ENCODE results near the gene NT5DC3.

NT5DC3 gene

GRCh38 chr12:103830730-103831320, 10.2 kb downstream of the NT5DC3 start:
- Mint-ChIP-seq H3K27ac (no peak overlapping the region), H3K36me3 (ENCODE audit: low read depth) (peaks cover 20% of the 10 kb centered on the region), H3K4me3 (no peak overlapping the region), H3K9me3 (peaks cover 7% of the 10 kb centered on the region), H3K4me1 (ENCODE audit: low read depth) (peaks cover 15% of the 10 kb centered on the region), H3K27me3 (no peaks in the 10 kb centered on the region)
- DNase-seq = no peak

GRCh38 chr12:103830025-103830725, 10.9 kb downstream of the NT5DC3 start:
- Mint-ChIP-seq H3K4me3 (no peak overlapping the region), H3K9me3 (peaks cover 7% of the 10 kb centered on the region), H3K4me1 (ENCODE audit: low read depth) (peaks cover 15% of the 10 kb centered on the region), H3K27me3 (no peaks in the 10 kb centered on the region), H3K27ac (no peak overlapping the region), H3K36me3 (ENCODE audit: low read depth) (peaks cover 17% of the 10 kb centered on the region)
- no peak for DNase-seq

GRCh38 chr12:103829092-103829491, 11.9 kb downstream of the NT5DC3 start:
- Mint-ChIP-seq H3K9me3 (peaks cover 7% of the 10 kb centered on the region), H3K4me3 (no peak overlapping the region), H3K36me3 (ENCODE audit: low read depth) (peaks cover 17% of the 10 kb centered on the region), H3K27ac (no peak overlapping the region), H3K27me3 (no peaks in the 10 kb centered on the region), H3K4me1 (ENCODE audit: low read depth) (peaks cover 15% of the 10 kb centered on the region)
- DNase-seq = no peak

- no peak overlapping the region for H3K4me3 Mint-ChIP-seq
- H3K9me3 Mint-ChIP-seq = peaks cover 7% of the 10 kb centered on the region
- no peak overlapping the region for H3K27ac Mint-ChIP-seq
- no peak for DNase-seq
- H3K4me1 Mint-ChIP-seq (ENCODE audit: low read depth) = peaks cover 15% of the 10 kb centered on the region
- peaks cover 17% of the 10 kb centered on the region for H3K36me3 Mint-ChIP-seq (ENCODE audit: low read depth)
- no peaks in the 10 kb centered on the region for H3K27me3 Mint-ChIP-seq
Observed at GRCh38 chr12:103827911-103828391, 13.1 kb downstream of the NT5DC3 start.

GRCh38 chr12:103824845-103825244, 16.2 kb downstream of the NT5DC3 start:
- Mint-ChIP-seq H3K27me3 (no peaks in the 10 kb centered on the region), H3K4me1 (ENCODE audit: low read depth) (peaks cover 8% of the 10 kb centered on the region), H3K27ac (no peak overlapping the region), H3K9me3 (peaks cover 6% of the 10 kb centered on the region), H3K36me3 (ENCODE audit: low read depth) (peaks cover 15% of the 10 kb centered on the region), H3K4me3 (no peak overlapping the region)
- no peak for DNase-seq

- Mint-ChIP-seq H3K27me3 (no peaks in the 10 kb centered on the region), H3K4me1 (ENCODE audit: low read depth) (peaks cover 10% of the 10 kb centered on the region), H3K9me3 (peaks cover 6% of the 10 kb centered on the region), H3K4me3 (no peak overlapping the region), H3K27ac (no peak overlapping the region), H3K36me3 (ENCODE audit: low read depth) (peaks cover 17% of the 10 kb centered on the region)
- no peak for DNase-seq
Observed at GRCh38 chr12:103824290-103824689, 16.7 kb downstream of the NT5DC3 start.

GRCh38 chr12:103823871-103824270, 17.2 kb downstream of the NT5DC3 start:
- no peaks in the 10 kb centered on the region for H3K27me3 Mint-ChIP-seq
- H3K4me1 Mint-ChIP-seq (ENCODE audit: low read depth) = peaks cover 12% of the 10 kb centered on the region
- peaks cover 17% of the 10 kb centered on the region for H3K36me3 Mint-ChIP-seq (ENCODE audit: low read depth)
- H3K27ac Mint-ChIP-seq = no peak overlapping the region
- H3K4me3 Mint-ChIP-seq = no peak overlapping the region
- H3K9me3 Mint-ChIP-seq = peaks cover 6% of the 10 kb centered on the region
- no peak for DNase-seq

- Mint-ChIP-seq H3K27ac (no peak overlapping the region), H3K36me3 (ENCODE audit: low read depth) (peaks cover 17% of the 10 kb centered on the region), H3K27me3 (no peaks in the 10 kb centered on the region), H3K4me1 (ENCODE audit: low read depth) (peaks cover 18% of the 10 kb centered on the region), H3K4me3 (no peak overlapping the region), H3K9me3 (peaks cover 6% of the 10 kb centered on the region)
- DNase-seq = no peak
Observed at GRCh38 chr12:103821773-103822172, 19.3 kb downstream of the NT5DC3 start.

- Mint-ChIP-seq H3K36me3 (ENCODE audit: low read depth) (peaks cover 17% of the 10 kb centered on the region), H3K27me3 (no peaks in the 10 kb centered on the region)
Observed at GRCh38 chr12:103820881-103821489, 20.0 kb downstream of the NT5DC3 start.

GRCh38 chr12:103820361-103820760, 20.7 kb downstream of the NT5DC3 start:
- no peak for DNase-seq
- peaks cover 6% of the 10 kb centered on the region for H3K9me3 Mint-ChIP-seq
- no peak overlapping the region for H3K27ac Mint-ChIP-seq
- H3K4me3 Mint-ChIP-seq = no peak overlapping the region
- peaks cover 21% of the 10 kb centered on the region for H3K4me1 Mint-ChIP-seq (ENCODE audit: low read depth)
- H3K27me3 Mint-ChIP-seq = no peaks in the 10 kb centered on the region
- peaks cover 17% of the 10 kb centered on the region for H3K36me3 Mint-ChIP-seq (ENCODE audit: low read depth)

More at GRCh38 chr12:103820881-103821489, 20.0 kb downstream of the NT5DC3 start:
- no peak for DNase-seq
- no peak overlapping the region for H3K27ac Mint-ChIP-seq
- no peak overlapping the region for H3K4me3 Mint-ChIP-seq
- H3K4me1 Mint-ChIP-seq (ENCODE audit: low read depth) = peaks cover 21% of the 10 kb centered on the region
- peaks cover 6% of the 10 kb centered on the region for H3K9me3 Mint-ChIP-seq

- H3K4me3 Mint-ChIP-seq = no peak overlapping the region
- peaks cover 6% of the 10 kb centered on the region for H3K9me3 Mint-ChIP-seq
- H3K4me1 Mint-ChIP-seq (ENCODE audit: low read depth) = peaks cover 21% of the 10 kb centered on the region
- no peak for DNase-seq
- peaks cover 17% of the 10 kb centered on the region for H3K36me3 Mint-ChIP-seq (ENCODE audit: low read depth)
- no peaks in the 10 kb centered on the region for H3K27me3 Mint-ChIP-seq
- H3K27ac Mint-ChIP-seq = no peak overlapping the region
Observed at GRCh38 chr12:103819892-103820291, 21.1 kb downstream of the NT5DC3 start.

- H3K4me1 Mint-ChIP-seq (ENCODE audit: low read depth) = peaks cover 21% of the 10 kb centered on the region
- peaks cover 6% of the 10 kb centered on the region for H3K9me3 Mint-ChIP-seq
- peaks cover 23% of the 10 kb centered on the region for H3K36me3 Mint-ChIP-seq (ENCODE audit: low read depth)
- DNase-seq = no peak
- no peak overlapping the region for H3K27ac Mint-ChIP-seq
- H3K4me3 Mint-ChIP-seq = no peak overlapping the region
- H3K27me3 Mint-ChIP-seq = no peaks in the 10 kb centered on the region
Observed at GRCh38 chr12:103819312-103819711, 21.7 kb downstream of the NT5DC3 start.

GRCh38 chr12:103817791-103818190, 23.2 kb downstream of the NT5DC3 start:
- H3K36me3 Mint-ChIP-seq (ENCODE audit: low read depth) = peaks cover 38% of the 10 kb centered on the region
- H3K4me3 Mint-ChIP-seq = no peak overlapping the region
- H3K9me3 Mint-ChIP-seq = peaks cover 6% of the 10 kb centered on the region
- H3K27me3 Mint-ChIP-seq = no peaks in the 10 kb centered on the region
- H3K27ac Mint-ChIP-seq = no peak overlapping the region
- no peak for DNase-seq
- H3K4me1 Mint-ChIP-seq (ENCODE audit: low read depth) = peaks cover 21% of the 10 kb centered on the region

- H3K27ac Mint-ChIP-seq = no peak overlapping the region
- H3K4me1 Mint-ChIP-seq (ENCODE audit: low read depth) = peaks cover 21% of the 10 kb centered on the region
- peaks cover 46% of the 10 kb centered on the region for H3K36me3 Mint-ChIP-seq (ENCODE audit: low read depth)
- H3K27me3 Mint-ChIP-seq = no peaks in the 10 kb centered on the region
- no peak overlapping the region for H3K4me3 Mint-ChIP-seq
- H3K9me3 Mint-ChIP-seq = peaks cover 3% of the 10 kb centered on the region
- DNase-seq = no peak
Observed at GRCh38 chr12:103816663-103817062, 24.4 kb downstream of the NT5DC3 start.

GRCh38 chr12:103814436-103814835, 26.6 kb downstream of the NT5DC3 start:
- H3K4me3 Mint-ChIP-seq = no peak overlapping the region
- no peak overlapping the region for H3K27ac Mint-ChIP-seq
- H3K27me3 Mint-ChIP-seq = no peaks in the 10 kb centered on the region
- H3K4me1 Mint-ChIP-seq (ENCODE audit: low read depth) = peaks cover 18% of the 10 kb centered on the region
- DNase-seq = no peak
- H3K9me3 Mint-ChIP-seq = no peaks in the 10 kb centered on the region
- H3K36me3 Mint-ChIP-seq (ENCODE audit: low read depth) = peaks cover 51% of the 10 kb centered on the region
